ENCODE data around the gene ARL8A. TPM values are rescaled to one million over a fixed set of nuclear protein-coding genes. Genes with fewer than 3 reads are reported as not detected.

Gene ARL8A
- total and polyA plus RNA-seq, 4 donors: 8.4 to 25.7 (median 20.2) TPM

GRCh38 chr1:202156590-202156989 lies 12.1 kb upstream of the ARL8A start (continued):
- no peak for TF ChIP-seq REST (IDR thresholded peaks at IDR 0.05)
- TF ChIP-seq RAD21 (IDR thresholded peaks at IDR 0.05): no peak
- no peak for TF ChIP-seq YY1 (IDR thresholded peaks at IDR 0.05)
- no peak for TF ChIP-seq FOXA1 (IDR thresholded peaks at IDR 0.05)
- TF ChIP-seq JUND (IDR thresholded peaks at IDR 0.05): no peak
- no peak for TF ChIP-seq RXRA (IDR thresholded peaks at IDR 0.05)

GRCh38 chr1:202155478-202156021 lies 11.0 kb upstream of the ARL8A start:
- no peak for DNase-seq (ENCODE audit: low spot score)
- H3K36me3 ChIP-seq (ENCODE audit: control insufficient read depth in 4 of 4, insufficient read depth in 3 of 4, low read depth in 1 of 4, low read length in 3 of 4): no peaks in the 10 kb centered on the region
- peaks cover 0 to 7% (median under 1%) of the 10 kb centered on the region in 4 donors for H3K4me1 ChIP-seq (ENCODE audit: control insufficient read depth in 4 of 4, insufficient read depth in 4 of 4, low read length in 3 of 4)
- no peaks in the 10 kb centered on the region for H3K27me3 ChIP-seq (ENCODE audit: control insufficient read depth in 4 of 4, insufficient read depth in 4 of 4, low read length in 3 of 4)
- no peak overlapping the region for H3K27ac ChIP-seq (ENCODE audit: low read depth in 1 of 2, low read length in 2 of 2)
- TF ChIP-seq ATF3 (IDR thresholded peaks at IDR 0.05): no peak
- peak in 1 of 2 donors; percentile 20 for TF ChIP-seq RXRA (IDR thresholded peaks at IDR 0.05)
- TF ChIP-seq NR2F2 (IDR thresholded peaks at IDR 0.05): peak; percentile 77
- TF ChIP-seq EGR1 (IDR thresholded peaks at IDR 0.05; ENCODE audit: low read depth in 2 of 2): no peak
- TF ChIP-seq HNF4A (conservative IDR thresholded peaks at IDR 0.05): peak in 1 of 2 donors; percentile 16
- TF ChIP-seq GABPA (IDR thresholded peaks at IDR 0.05 in 1 of 2, conservative IDR thresholded peaks at IDR 0.05 in 1 of 2): no peak
- no peak overlapping the region for H3K4me3 ChIP-seq (ENCODE audit: low read depth in 1 of 3, low read length in 3 of 3)
- H3K9me3 ChIP-seq (ENCODE audit: control insufficient read depth in 4 of 4, low read length in 3 of 4): no peaks in the 10 kb centered on the region
- WGBS: 33% methylated on average over 8 of the region's 8 CpGs
- no peak overlapping the region for H3K9ac ChIP-seq (ENCODE audit: low read depth in 1 of 2, low read length in 2 of 2)

GRCh38 chr1:202154766-202155477 lies 10.4 kb upstream of the ARL8A start:
- Histone ChIP-seq H3K9me3 (ENCODE audit: control insufficient read depth in 4 of 4, low read length in 3 of 4) (no peaks in the 10 kb centered on the region), H3K9ac (ENCODE audit: low read depth in 1 of 2, low read length in 2 of 2) (no peak overlapping the region), H3K27ac (ENCODE audit: low read depth in 1 of 2, low read length in 2 of 2) (no peak overlapping the region), H3K36me3 (ENCODE audit: control insufficient read depth in 4 of 4, insufficient read depth in 3 of 4, low read depth in 1 of 4, low read length in 3 of 4) (no peaks in the 10 kb centered on the region), H3K27me3 (ENCODE audit: control insufficient read depth in 4 of 4, insufficient read depth in 4 of 4, low read length in 3 of 4) (no peaks in the 10 kb centered on the region), H3K4me1 (ENCODE audit: control insufficient read depth in 4 of 4, insufficient read depth in 4 of 4, low read length in 3 of 4) (peaks cover 0 to 7% (median under 1%) of the 10 kb centered on the region in 4 donors), H3K4me3 (ENCODE audit: low read depth in 1 of 3, low read length in 3 of 3) (no peak overlapping the region)
- WGBS: 55% methylated on average over 11 of the region's 11 CpGs
- no peak for DNase-seq (ENCODE audit: low spot score)
- TF ChIP-seq RAD21 (IDR thresholded peaks at IDR 0.05) (peak in 1 of 2 donors; percentile 57), HNF4G (IDR thresholded peaks at IDR 0.05) (no peak), EGR1 (IDR thresholded peaks at IDR 0.05; ENCODE audit: low read depth in 2 of 2) (no peak), TAF1 (conservative IDR thresholded peaks at IDR 0.05) (no peak), RXRA (IDR thresholded peaks at IDR 0.05) (no peak), ATF3 (IDR thresholded peaks at IDR 0.05) (no peak), HNF4A (conservative IDR thresholded peaks at IDR 0.05) (no peak), NR2F2 (IDR thresholded peaks at IDR 0.05) (no peak), CTCF (IDR thresholded peaks at IDR 0.05; ENCODE audit: low read depth, low read length, missing input control) (peak; percentile 29)
